Activated CD4-positive, alpha-beta T cell treated with anti-CD3 and anti-CD28 coated beads, Interleukin-2, amount 50 U/mL, for 48 hours (primary cell): Measurements from ENCODE around the gene PML.
A peak's percentile ranks its signal among the peaks of the same experiment; 100 is the strongest.

Source experiments
- DNase-seq, 2 experiments: peaks; one replicate each; pipeline ENCODE4 v3.0.0-alpha.2; 2020

PML gene

DNA sequence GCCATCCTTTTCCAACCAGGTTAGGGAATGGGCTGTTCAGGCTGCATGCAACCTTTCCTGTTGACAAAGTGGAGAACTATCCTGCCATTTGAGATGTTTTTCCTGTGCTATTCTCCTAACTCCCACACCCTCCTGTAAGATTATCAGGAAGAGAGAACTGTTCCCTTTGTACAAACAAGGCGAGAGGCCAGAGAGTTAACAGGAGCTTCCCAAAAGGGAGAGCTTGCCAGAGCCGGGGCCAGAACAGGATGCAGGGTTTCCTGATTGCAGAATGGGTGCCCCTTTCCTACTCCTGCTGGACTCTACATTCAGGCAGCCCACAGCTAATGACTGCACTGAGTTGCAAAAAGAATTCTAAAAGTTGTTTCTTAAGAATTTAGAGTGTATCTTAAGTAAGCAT is 17.1 kb downstream of the PML start:
- DNase-seq = no peak

DNA sequence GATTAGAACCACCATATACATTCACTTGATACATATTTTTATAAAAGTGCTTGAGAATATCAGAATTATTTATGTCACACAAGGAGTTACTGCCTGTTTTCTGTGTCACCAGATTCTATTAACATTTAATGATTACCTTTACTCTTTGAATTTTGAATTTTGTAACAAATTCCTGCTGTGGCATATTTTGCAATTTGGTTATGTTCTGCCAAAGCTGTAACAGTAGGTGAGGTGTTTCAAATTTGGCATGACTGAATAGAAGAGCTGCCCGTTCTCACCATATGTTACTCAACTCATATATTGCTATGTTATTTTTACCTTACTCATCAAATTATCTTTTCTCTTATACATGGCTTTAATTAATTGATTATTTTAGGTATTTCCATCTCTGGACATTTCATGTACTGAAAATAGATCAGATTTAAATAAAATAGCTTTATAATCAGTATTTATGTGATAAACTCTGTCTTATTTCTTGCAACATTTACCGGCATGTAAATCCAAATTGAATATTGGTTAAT is 18.9 kb downstream of the PML start:
- DNase-seq = no peak

DNA sequence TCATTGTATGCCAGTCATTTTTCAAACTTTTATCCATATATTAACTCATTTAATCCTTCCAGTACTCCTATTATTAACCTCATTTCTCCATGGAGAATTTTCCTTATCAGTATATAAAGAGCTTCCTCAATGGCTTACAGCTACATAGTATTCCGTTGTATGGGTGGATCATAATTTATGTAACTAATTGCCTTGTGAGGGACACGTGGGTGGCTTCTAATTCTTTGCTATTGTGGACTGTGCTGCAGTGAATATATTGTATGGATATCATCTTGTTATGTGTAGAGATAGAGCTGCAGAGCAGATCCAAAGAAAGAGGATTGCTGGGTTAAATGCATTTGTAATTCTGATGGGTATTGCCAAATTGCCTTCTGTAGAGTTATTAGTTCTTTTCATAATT is 25.2 kb downstream of the PML start:
- no peak for DNase-seq

DNA sequence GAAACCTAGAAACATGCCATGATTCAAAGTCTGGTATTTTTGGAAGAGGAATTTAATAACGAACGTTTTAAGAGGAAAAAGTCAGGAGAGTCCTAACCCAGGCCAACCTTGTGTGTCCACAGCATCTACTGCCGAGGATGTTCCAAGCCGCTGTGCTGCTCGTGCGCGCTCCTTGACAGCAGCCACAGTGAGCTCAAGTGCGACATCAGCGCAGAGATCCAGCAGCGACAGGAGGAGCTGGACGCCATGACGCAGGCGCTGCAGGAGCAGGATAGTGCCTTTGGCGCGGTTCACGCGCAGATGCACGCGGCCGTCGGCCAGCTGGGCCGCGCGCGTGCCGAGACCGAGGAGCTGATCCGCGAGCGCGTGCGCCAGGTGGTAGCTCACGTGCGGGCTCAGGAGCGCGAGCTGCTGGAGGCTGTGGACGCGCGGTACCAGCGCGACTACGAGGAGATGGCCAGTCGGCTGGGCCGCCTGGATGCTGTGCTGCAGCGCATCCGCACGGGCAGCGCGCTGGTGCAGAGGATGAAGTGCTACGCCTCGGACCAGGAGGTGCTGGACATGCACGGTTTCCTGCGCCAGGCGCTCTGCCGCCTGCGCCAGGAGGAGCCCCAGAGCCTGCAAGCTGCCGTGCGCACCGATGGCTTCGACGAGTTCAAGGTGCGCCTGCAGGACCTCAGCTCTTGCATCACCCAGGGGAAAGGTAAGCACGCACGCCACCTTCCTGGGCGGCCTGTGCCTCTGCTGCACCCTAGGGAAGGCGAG is 28.4 kb downstream of the PML start:
- DNase-seq = no peak

DNA sequence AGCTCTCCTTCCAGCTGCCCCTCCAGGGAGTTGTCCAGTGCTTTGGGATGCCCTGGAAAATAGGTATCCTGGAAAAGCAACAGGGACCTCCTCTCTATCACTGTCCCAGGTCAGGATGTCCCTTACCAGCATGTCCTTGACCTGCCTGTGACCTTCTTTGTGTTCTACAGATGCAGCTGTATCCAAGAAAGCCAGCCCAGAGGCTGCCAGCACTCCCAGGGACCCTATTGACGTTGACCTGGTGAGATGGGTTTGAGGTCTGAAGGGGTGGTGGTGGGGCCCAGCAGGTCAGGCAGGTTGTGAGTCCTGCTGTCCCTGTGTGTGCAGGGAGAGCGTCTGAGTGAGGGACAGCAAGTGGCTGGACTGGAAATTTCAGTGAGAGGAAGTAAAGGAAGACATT is 30.2 kb downstream of the PML start:
- DNase-seq = no peak

DNA sequence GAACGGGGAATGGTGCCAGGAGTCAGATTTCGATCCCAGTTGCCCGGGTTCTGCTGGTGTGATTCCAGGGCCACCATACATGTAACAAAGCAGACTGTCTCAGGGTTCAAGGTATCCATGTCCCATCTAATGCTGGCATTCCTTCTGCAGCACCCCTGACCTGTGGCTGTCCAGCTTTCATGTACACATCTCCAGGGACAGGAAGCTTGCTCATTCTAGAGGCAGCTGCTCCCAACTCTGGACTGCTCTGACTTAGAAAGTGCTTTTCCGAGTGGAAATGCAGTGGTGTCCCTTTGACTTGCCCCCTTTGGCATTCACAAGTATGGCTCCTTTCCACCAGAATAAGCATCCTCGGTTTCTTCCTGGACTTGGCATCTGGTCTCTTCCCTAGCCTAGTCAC is 30.9 kb downstream of the PML start:
- no peak for DNase-seq

DNA sequence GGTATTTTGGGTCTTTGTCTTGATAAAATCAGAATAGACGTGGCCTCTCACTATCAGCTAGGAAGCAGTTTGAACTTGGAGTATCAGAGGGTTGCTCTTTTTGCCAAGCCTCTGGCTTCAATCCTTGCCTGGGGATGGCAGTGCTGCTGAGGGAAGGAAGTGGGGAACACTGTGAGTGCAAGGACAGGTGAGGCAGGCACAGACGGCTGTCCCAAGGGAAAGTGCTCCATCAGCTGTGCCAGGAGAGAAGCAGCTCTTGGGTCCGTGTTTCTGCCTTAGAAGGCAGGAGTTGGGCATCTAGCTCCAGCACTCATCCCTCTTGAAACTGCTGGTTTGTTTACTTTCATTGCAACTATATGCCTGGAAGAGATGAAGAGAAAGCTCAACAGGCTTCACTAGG is 33.2 kb downstream of the PML start:
- no peak for DNase-seq

DNA sequence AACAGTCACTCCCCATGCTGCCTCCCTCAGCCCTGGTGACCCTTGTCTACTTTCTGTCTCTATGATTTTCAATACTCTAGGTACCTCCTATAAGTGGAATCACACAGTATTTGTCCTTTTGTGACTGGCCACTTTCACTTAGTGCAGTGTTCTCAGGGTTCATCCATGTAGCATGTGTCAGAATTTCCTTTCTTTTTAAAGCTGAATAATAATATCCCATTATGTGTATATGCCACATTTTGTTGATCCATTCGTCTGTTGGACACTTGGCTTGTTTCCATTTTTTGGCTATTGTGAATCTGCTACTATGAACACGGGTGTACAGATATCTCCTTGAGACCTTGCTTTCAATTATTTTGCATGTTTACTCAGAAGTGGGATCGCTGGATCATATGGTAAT is 34.1 kb downstream of the PML start:
- DNase-seq = no peak

GRCh38 chr15:74032046-74032445 is 37.5 kb downstream of the PML start:
- DNase-seq = no peak

- DNase-seq = no peak
Measured at GRCh38 chr15:74032606-74033561, 38.4 kb downstream of the PML start.

DNA sequence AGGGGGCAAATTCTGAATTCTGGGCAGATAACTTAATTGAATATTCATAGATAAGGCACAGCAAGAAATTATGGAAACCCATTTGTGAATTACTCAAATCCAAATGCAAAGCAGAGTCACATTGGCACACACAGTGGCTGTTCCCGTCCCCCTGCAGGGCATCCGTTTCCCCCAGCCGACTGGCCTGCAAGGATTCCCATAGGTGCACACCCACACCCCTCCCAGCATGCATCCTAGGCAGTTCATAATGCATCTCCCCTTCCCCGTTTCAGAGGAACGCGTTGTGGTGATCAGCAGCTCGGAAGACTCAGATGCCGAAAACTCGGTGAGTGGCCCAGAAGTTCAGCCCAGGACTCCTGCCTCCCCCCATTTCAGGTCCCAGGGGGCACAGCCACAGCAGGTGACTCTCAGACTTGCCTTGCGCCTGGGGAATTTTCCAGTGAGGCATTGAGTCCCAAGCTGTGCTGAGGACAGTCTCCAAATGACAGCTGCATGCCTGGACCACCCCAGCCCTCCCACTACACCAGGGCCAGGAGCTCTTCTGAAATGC is 39.8 kb downstream of the PML start:
- no peak for DNase-seq

DNA sequence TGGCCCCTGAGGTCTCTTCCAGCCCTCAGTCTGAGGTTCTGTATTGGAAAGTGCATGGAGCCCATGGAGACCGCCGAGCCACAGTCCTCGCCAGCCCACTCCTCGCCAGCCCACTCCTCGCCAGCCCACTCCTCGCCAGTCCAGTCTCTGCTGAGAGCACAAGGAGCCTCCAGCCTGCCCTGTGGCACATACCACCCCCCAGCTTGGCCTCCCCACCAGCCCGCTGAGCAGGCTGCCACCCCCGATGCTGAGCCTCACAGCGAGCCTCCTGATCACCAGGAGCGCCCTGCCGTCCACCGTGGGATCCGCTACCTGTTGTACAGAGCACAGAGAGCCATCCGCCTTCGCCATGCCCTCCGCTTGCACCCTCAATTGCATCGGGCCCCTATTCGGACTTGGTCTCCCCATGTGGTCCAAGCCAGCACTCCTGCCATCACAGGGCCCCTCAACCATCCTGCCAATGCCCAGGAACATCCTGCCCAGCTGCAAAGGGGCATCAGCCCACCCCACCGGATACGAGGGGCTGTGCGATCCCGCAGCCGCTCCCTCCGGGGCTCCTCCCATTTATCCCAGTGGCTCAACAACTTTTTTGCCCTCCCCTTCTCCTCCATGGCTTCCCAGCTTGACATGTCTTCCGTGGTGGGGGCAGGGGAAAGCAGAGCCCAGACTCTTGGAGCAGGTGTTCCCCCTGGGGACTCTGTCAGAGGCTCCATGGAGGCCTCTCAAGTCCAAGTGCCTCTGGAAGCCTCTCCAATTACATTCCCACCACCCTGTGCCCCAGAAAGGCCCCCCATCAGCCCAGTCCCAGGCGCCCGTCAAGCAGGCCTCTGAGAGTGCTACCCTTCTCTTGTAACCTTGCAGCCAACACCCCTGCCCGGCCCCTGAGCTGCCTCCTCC is 40.9 kb downstream of the PML start:
- no peak for DNase-seq

DNA sequence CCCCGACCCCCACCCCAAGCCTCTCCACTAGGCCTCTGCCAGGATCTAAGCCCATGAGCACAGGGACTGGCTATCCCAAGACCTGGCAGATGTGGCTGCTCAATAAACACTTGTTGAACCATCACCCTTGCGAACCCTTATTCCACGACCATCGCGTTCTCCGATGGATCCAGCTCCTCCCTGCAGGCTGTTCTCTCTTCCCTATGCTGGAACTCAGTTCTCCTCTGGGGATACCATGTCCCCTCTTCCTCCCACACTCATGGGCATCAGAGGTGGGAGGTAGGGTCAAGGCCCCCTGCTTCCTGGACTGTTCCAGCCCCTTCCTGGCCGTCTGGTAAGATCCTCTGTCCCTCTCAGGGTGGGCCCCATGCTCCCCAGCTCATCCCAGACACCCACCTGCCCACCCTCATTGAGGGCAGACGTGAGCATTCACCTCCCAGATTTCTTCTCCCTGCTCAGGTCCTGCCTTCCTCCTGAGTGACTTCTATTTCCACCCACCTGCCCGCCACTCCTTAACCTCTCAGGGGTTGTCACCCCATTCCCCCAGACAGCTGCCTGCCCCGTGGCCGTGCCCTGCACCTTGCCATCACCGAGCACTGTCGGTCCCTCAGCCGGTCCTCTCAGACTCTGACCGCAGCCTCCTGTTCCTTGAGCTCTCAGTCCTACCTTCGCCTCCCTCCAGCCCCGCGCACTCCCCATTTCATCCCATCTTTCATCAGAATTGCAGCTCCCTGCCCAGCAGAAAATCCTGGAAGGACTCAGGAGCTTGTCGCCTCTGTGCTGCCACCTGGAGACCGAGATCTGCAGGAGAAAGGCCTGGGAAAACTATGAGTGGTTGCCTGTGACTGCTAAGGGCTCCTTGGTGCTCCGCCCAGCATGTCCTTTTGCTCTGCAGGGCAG is 42.0 kb downstream of the PML start:
- DNase-seq = peak in 1 of 2 experiments; percentile 18

- no peak for DNase-seq
Measured at GRCh38 chr15:74037171-74038117, 42.9 kb downstream of the PML start.

DNA sequence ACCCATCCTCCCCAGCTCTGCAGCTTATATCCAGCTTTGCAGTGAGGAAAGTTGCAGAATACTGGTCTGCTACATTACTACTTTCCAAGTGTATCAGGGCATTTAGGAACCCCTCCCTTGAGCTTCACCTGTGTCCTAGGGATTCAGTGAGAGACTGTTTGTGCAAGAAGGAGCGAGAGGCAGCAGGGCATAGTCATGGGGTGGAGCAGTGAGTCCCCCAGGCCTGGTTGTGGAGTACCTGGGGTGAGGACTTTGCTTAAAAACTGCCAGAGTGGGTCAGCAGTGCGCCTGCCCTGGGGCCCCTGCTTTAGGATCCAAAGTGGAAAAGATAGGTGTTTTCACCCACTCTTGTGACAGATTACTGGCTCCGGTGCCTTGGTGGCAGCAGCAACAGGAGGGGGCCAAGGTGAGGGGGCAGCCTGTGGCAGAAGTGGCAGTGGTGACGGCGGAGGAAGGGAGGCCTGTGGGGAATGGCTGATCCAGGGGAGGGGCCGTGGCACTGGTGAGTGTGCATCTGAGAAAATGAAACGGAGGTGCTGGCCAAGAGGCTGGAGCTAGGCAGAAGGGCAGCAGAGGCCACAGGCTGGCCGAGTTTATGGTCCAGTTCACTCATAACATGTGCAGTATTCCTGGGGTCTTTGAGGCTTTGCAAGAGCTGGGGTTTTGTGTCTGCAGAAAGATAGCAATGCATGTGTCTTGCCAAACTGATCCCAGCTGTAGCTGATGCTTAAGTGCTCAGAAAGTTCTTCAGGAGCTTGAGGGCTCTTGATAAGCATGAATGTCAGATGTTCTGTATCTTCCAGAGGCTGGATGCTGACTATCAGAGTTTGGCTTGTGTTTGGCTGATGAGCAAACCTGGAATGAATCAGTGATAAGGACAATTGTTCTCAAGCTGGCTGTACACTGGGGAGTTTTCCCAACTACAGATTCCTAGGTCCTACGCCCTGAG is 44.5 kb downstream of the PML start:
- DNase-seq = no peak

DNA sequence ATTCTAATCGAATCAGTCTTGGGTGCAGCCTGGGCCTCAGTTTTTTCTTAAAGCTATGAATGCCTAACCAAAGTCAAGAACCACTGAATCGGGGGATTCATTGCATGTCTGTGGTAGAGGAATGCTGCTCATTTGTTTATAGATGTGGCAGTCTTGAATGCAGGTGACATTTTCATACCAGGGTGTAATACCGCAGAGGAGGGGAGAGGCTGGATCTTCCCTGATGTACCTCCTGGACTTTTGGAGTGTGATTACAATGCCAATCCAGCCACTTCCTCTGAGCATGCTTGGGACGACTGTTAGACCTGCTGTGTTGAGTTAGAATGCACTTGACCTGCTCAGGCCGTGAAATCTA is 45.1 kb downstream of the PML start:
- DNase-seq = no peak

- no peak for DNase-seq
Measured at GRCh38 chr15:74040109-74040850, 45.8 kb downstream of the PML start.

DNA sequence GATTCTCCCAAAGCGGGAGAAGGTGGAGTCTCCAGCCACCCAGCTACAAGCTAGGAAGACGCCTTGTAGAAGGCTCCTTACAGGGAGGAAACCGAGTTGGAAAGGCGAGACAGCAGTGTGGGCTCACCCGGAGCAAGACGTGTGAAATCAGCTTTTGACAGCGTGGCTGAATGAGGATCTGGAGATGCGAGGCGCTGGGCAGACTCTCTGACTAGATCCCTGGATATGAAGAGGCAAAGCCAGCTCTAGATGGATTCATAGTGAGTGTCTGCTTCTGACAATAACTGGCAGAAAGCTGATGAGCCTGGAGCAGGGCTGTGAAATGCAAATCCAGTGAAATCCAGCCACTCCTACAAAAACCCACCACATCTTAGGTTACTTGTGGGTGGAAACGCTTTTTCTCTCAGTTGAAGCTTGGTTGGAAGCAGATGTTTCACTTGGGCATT is 46.8 kb downstream of the PML start:
- DNase-seq = no peak
